ENCODE results near the gene ZNF277.

DNA sequence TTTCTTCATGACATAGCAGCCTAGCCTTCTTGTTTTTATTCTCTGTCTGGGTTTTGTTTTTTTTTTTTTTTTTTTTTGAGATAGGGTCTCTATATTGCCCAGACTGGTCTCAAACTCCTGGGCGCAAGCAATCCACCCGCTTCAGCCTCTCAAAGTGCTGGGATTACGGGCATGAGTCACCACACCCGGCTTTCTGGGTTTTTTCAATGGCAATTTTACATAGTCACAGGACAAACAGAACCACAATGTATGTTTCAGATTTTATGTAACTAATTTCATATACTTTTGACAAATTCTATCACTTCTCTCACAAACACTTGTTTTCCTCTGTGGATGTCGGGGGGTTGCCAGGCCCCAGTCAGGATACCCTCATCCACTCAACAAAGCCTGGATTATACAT is 16.8 kb upstream of the ZNF277 start:
- TF ChIP-seq EP300 (IDR thresholded peaks at IDR 0.05), result no peak
- no peak for TF ChIP-seq CTCF (IDR thresholded peaks at IDR 0.05)
